Thoracic aorta (tissue), 2 donors: Measurements from ENCODE around the gene GAS6. TPM values are rescaled to one million over a fixed set of nuclear protein-coding genes. Genes with fewer than 3 reads are reported as not detected.
"Not testable (repeated sequence)": the region's sequence is repeated elsewhere in the genome, so short reads cannot be mapped to it uniquely, and the experiment has no call there.

ENCODE experiments used
- ATAC-seq: fragments of 150-250 bp; one replicate; pipeline ENCODE4 v1.8.0; 2017; ENCODE audit warnings: low read depth; ENCODE audit not compliant: insufficient number of reproducible peaks, low FRiP score
- DNase-seq: peaks from one replicate; pipeline ENCODE4 v3.0.0-alpha.2; 2020; ENCODE audit warnings: low spot score
- H3K27ac ChIP-seq, 2 donors: fragments of 200-600 bp; sonication (generic); 1 replicate in 1 of 2; 2 replicates in 1 of 2; pipeline ENCODE4 v1.5.1; 2016; ENCODE audit warnings: mild to moderate bottlenecking in 2 of 2, moderate library complexity in 2 of 2
- H3K27me3 ChIP-seq: fragments of 200-600 bp; sonication (generic); replicated peaks from 2 replicates; pipeline ENCODE4 v1.6.0; 2016; ENCODE audit warnings: mild to moderate bottlenecking; ENCODE audit not compliant: insufficient read depth
- H3K36me3 ChIP-seq: fragments of 200-600 bp; sonication (generic); one replicate; pipeline ENCODE4 v1.5.1; 2016
- H3K4me1 ChIP-seq, 2 donors: fragments of 200-600 bp; sonication (generic); 1 replicate in 1 of 2; 2 replicates in 1 of 2; pipeline versions ENCODE4 v1.5.1 to v1.6.0; 2016; ENCODE audit warnings: low read depth in 2 of 2, mild to moderate bottlenecking in 1 of 2; ENCODE audit not compliant: control insufficient read depth in 1 of 2
- H3K4me3 ChIP-seq: fragments of 200-600 bp; sonication (generic); 2 replicates; pipeline ENCODE4 v1.5.1; 2016; ENCODE audit warnings: mild to moderate bottlenecking
- H3K9me3 ChIP-seq: fragments of 200-600 bp; sonication (generic); 2 replicates; pipeline ENCODE4 v1.5.1; 2016
- CTCF ChIP-seq: fragments of 200-600 bp; sonication (generic); IDR thresholded peaks from one replicate; pipeline ENCODE4 v1.5.1; 2019; ENCODE audit warnings: antibody characterized with exemption
- total RNA-seq, 2 donors: library from RNA; depleted of rRNA; stranded (reverse); fragments of >200 nt; gene quantifications; one replicate each; pipeline versions ENCODE4 v1.1.0 to v1.2.3, GENCODE V29; 2016

GAS6 gene
- total RNA-seq: 1,000 to 10,000 TPM in 1 of 2 donors, 100 to 1,000 TPM in 1; 854 to 1,319 TPM

GRCh38 chr13:113863524-113864272, at the start of gene GAS6:
TSS of gene GAS6 (minus strand) at chr13:113864076. CDS start at chr13:113863920, 156 bp downstream.
- DNase-seq (no peak), ATAC-seq (peak; percentile 53)
- Histone ChIP-seq H3K4me3 (peak within 1 kb of the TSS; percentile 85), H3K36me3 (peaks cover 3% of the 10 kb centered on the region), H3K27me3 (no peaks in the 10 kb centered on the region), H3K9me3 (no peaks in the 10 kb centered on the region), H3K4me1 (peaks cover 18 to 36% of the 10 kb centered on the region in 2 donors), H3K27ac (peak within 1 kb of the TSS; percentile 93 to 94)
- TF ChIP-seq CTCF: no peak

DNA sequence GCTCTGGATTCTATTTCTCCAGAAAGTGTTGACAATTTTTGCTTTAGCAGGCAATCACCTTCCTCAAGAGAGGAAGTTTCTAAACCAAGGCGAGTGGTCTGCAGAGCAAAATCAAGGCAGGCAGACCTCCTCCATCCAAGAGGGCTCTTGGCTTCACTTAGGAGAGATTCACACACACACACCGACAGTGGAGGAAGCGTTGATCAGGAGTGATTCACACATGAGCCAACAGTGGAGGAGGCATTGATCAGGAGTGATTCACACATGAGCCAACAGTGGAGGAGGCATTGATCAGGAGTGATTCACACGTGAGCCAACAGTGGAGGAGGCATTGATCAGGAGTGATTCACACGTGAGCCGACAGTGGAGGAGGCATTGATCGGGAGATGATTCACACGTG, 49.5 kb upstream of the GAS6 start:
- not testable (repeated sequence) for H3K27me3 ChIP-seq, H3K4me3 ChIP-seq, ATAC-seq, H3K4me1 ChIP-seq, H3K27ac ChIP-seq, H3K9me3 ChIP-seq, H3K36me3 ChIP-seq, DNase-seq

DNA sequence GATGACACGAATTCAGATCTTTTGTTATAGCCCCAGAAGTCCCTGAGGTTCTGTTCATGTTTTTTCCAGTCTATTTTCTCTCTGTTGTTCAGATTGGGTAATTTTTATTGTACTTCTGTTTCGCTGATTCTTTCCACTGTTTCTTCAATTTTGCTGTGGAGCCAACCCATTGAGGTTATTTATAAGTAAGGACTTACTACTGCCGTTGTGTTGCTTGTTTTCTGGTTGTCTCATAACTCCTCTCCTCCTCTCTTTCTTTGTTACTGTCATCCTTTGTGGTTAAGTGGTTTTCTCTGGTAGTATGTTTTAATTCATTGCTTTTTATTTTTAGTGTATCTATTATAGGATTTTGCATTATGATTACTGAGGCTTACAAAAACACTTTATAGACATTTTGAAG, 48.7 kb upstream of the GAS6 start:
- TF ChIP-seq CTCF: no peak
- Histone ChIP-seq H3K4me3 (no peak overlapping the region), H3K27me3 (no peaks in the 10 kb centered on the region), H3K27ac (no peak overlapping the region), H3K4me1 (peaks cover 7 to 14% of the 10 kb centered on the region in 2 donors), H3K36me3 (no peaks in the 10 kb centered on the region), H3K9me3 (no peaks in the 10 kb centered on the region)
- ATAC-seq: no peak
- no peak for DNase-seq

DNA sequence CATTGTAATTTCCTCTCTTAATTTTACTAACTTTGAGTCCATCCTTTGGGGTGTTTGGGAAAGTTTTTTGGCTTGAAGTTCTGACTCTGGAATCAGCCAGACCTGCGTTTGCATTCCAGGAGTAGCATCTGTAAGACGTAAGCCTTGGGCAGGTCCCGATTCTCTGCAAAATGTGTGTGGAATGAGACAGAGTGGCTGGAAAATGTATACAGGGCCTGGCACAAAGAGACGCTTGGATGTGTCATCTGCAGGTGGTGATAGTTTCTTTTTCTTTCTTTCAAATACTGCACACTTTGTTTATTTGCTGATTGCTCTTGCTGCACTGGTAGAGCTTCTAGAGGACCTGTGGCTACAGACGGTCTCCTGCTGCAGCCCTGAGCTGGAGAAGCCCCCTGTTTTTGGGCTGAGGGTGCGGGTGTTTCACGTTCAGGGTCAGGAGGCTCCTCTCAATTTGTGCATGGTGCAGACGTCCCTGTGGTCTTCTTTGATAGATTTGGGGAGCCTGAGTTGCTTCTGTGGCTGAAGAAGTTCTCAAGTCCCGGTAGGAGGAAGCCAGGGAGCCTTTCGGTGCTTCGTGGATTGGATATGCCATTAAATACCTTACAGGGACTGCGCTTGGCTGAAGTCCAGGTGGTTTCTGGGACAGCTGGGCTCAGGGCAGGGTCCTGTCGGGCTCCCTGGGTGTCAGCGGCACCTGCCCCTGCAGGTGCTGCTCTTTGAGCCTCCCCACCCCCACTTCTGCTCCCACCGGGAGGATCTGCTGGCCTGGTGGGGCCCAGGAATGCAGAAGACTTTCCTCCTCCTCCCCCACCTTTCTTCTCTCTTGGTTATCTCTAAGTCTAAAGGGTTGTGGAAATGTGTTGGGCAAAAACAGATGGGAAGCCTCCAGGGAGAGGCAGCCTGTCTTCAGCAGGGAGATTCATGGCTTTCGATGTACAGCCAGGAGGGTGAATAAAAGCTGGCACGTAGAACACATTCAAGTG, 44.0 kb upstream of the GAS6 start:
- H3K9me3 ChIP-seq: no peaks in the 10 kb centered on the region
- no peak overlapping the region for H3K27ac ChIP-seq
- no peaks in the 10 kb centered on the region for H3K27me3 ChIP-seq
- TF ChIP-seq CTCF: no peak
- ATAC-seq (no peak), DNase-seq (no peak)
- peak overlapping the region; percentile 2 for H3K4me3 ChIP-seq
- H3K36me3 ChIP-seq: no peaks in the 10 kb centered on the region
- H3K4me1 ChIP-seq: peaks cover 18 to 48% of the 10 kb centered on the region in 2 donors

- Histone ChIP-seq H3K9me3 (no peaks in the 10 kb centered on the region), H3K27me3 (no peaks in the 10 kb centered on the region), H3K36me3 (no peaks in the 10 kb centered on the region), H3K4me3 (no peak overlapping the region), H3K27ac (peak overlapping the region in 1 of 2 donors; percentile 20), H3K4me1 (peaks cover 19 to 54% of the 10 kb centered on the region in 2 donors)
- ATAC-seq (no peak), DNase-seq (no peak)
- TF ChIP-seq CTCF: no peak
Measured at GRCh38 chr13:113906571-113906970, 42.7 kb upstream of the GAS6 start.
